ENCODE results near the gene TNRC6C. TPM values are rescaled to one million over a fixed set of nuclear protein-coding genes. Genes with fewer than 3 reads are reported as not detected.

Gene TNRC6C
- total and polyA plus RNA-seq, 4 donors, result 2.2 to 25.9 (median 13.8) TPM

- 94 to 96% methylated on average over 6 of the region's 6 CpGs for WGBS, 2 donors
- Histone ChIP-seq H3K27ac (ENCODE audit: low read depth in 1 of 2, low read length in 1 of 2) (no peak overlapping the region), H3K9me3 (ENCODE audit: control insufficient read depth in 4 of 4, insufficient read depth in 3 of 4, low read length in 3 of 4) (no peaks in the 10 kb centered on the region), H3K4me1 (ENCODE audit: control insufficient read depth in 5 of 5, insufficient read depth in 5 of 5, low read length in 5 of 5) (no peaks in the 10 kb centered on the region), H3K36me3 (ENCODE audit: control insufficient read depth in 4 of 4, insufficient read depth in 4 of 4, low read length in 4 of 4) (peaks cover 44 to 56% (median 49%) of the 10 kb centered on the region in 4 donors), H3K4me3 (no peak overlapping the region), H3K27me3 (ENCODE audit: control insufficient read depth in 3 of 3, insufficient read depth in 3 of 3, low read length in 2 of 3) (no peaks in the 10 kb centered on the region), H3K9ac (ENCODE audit: insufficient read depth in 1 of 2, low read length in 2 of 2) (no peak overlapping the region)
- DNase-seq, result no peak
- ATAC-seq (ENCODE audit: insufficient read depth, low FRiP score), result no peak
- TF ChIP-seq CTCF (IDR thresholded peaks at IDR 0.05; ENCODE audit: control extremely low read depth, extremely low read depth), result no peak
These were observed 134.4 kb downstream of the TNRC6C start for GRCh38 chr17:78092794-78093324.

GRCh38 chr17:78095035-78095434 is 136.5 kb downstream of the TNRC6C start:
- H3K4me1 ChIP-seq (ENCODE audit: control insufficient read depth in 5 of 5, insufficient read depth in 5 of 5, low read length in 5 of 5), result no peaks in the 10 kb centered on the region
- no peak for TF ChIP-seq CTCF (IDR thresholded peaks at IDR 0.05; ENCODE audit: control extremely low read depth, extremely low read depth)
- H3K4me3 ChIP-seq, result no peak overlapping the region
- H3K9me3 ChIP-seq (ENCODE audit: control insufficient read depth in 4 of 4, insufficient read depth in 3 of 4, low read length in 3 of 4), result no peaks in the 10 kb centered on the region
- DNase-seq (no peak), ATAC-seq (ENCODE audit: insufficient read depth, low FRiP score) (no peak)
- H3K27ac ChIP-seq (ENCODE audit: low read depth in 1 of 2, low read length in 1 of 2), result no peak overlapping the region
- 95 to 96% methylated on average over 6 of the region's 6 CpGs for WGBS, 2 donors
- H3K27me3 ChIP-seq (ENCODE audit: control insufficient read depth in 3 of 3, insufficient read depth in 3 of 3, low read length in 2 of 3), result no peaks in the 10 kb centered on the region
- H3K9ac ChIP-seq (ENCODE audit: insufficient read depth in 1 of 2, low read length in 2 of 2), result no peak overlapping the region
- peaks cover 42 to 66% (median 56%) of the 10 kb centered on the region in 4 donors for H3K36me3 ChIP-seq (ENCODE audit: control insufficient read depth in 4 of 4, insufficient read depth in 4 of 4, low read length in 4 of 4)

- H3K9me3 ChIP-seq (ENCODE audit: control insufficient read depth in 4 of 4, insufficient read depth in 3 of 4, low read length in 3 of 4), result no peaks in the 10 kb centered on the region
- ATAC-seq (ENCODE audit: insufficient read depth, low FRiP score), result no peak
- no peak for DNase-seq
- H3K4me1 ChIP-seq (ENCODE audit: control insufficient read depth in 5 of 5, insufficient read depth in 5 of 5, low read length in 5 of 5), result no peaks in the 10 kb centered on the region
- peaks cover 36 to 65% (median 52%) of the 10 kb centered on the region in 4 donors for H3K36me3 ChIP-seq (ENCODE audit: control insufficient read depth in 4 of 4, insufficient read depth in 4 of 4, low read length in 4 of 4)
- H3K27me3 ChIP-seq (ENCODE audit: control insufficient read depth in 3 of 3, insufficient read depth in 3 of 3, low read length in 2 of 3), result no peaks in the 10 kb centered on the region
- no peak overlapping the region for H3K9ac ChIP-seq (ENCODE audit: insufficient read depth in 1 of 2, low read length in 2 of 2)
- H3K27ac ChIP-seq (ENCODE audit: low read depth in 1 of 2, low read length in 1 of 2), result no peak overlapping the region
- no peak overlapping the region for H3K4me3 ChIP-seq
- TF ChIP-seq CTCF (IDR thresholded peaks at IDR 0.05; ENCODE audit: control extremely low read depth, extremely low read depth), result no peak
- 95 to 98% methylated on average over 9 of the region's 9 CpGs for WGBS, 2 donors
These were observed 137.6 kb downstream of the TNRC6C start for GRCh38 chr17:78096093-78096492.

GRCh38 chr17:78101112-78101511 is 142.6 kb downstream of the TNRC6C start:
- DNase-seq (no peak), ATAC-seq (ENCODE audit: insufficient read depth, low FRiP score) (no peak)
- WGBS, 2 donors, result 89 to 91% methylated on average over 5 of the region's 5 CpGs
- Histone ChIP-seq H3K36me3 (ENCODE audit: control insufficient read depth in 4 of 4, insufficient read depth in 4 of 4, low read length in 4 of 4) (peaks cover 25 to 59% (median 41%) of the 10 kb centered on the region in 4 donors), H3K4me1 (ENCODE audit: control insufficient read depth in 5 of 5, insufficient read depth in 5 of 5, low read length in 5 of 5) (peaks cover 0 to 7% (median 0%) of the 10 kb centered on the region in 5 donors), H3K27ac (ENCODE audit: low read depth in 1 of 2, low read length in 1 of 2) (no peak overlapping the region), H3K4me3 (no peak overlapping the region), H3K9me3 (ENCODE audit: control insufficient read depth in 4 of 4, insufficient read depth in 3 of 4, low read length in 3 of 4) (no peaks in the 10 kb centered on the region), H3K9ac (ENCODE audit: insufficient read depth in 1 of 2, low read length in 2 of 2) (no peak overlapping the region), H3K27me3 (ENCODE audit: control insufficient read depth in 3 of 3, insufficient read depth in 3 of 3, low read length in 2 of 3) (no peaks in the 10 kb centered on the region)
- TF ChIP-seq CTCF (IDR thresholded peaks at IDR 0.05; ENCODE audit: control extremely low read depth, extremely low read depth), result no peak

Measured in lung (tissue), 12 donors.